HG02884 (cell line): ENCODE results near the gene ZNF334.

Experiments used
- ATAC-seq: cut with Tn5 transposase; IDR thresholded peaks from one replicate; pipeline ENCODE4 v1.9.1; 2021; ENCODE audit warnings: mild to moderate bottlenecking, moderate library complexity; ENCODE audit not compliant: unreplicated experiment

The ZNF334 gene

GRCh38 chr20:46546298-46546697 is 32.9 kb upstream of the ZNF334 start:
- ATAC-seq: no peak

- no peak for ATAC-seq
Observed at GRCh38 chr20:46545827-46546138, 32.4 kb upstream of the ZNF334 start.

GRCh38 chr20:46545077-46545826 is 31.9 kb upstream of the ZNF334 start:
- no peak for ATAC-seq

GRCh38 chr20:46544576-46544975 is 31.2 kb upstream of the ZNF334 start:
- no peak for ATAC-seq

- no peak for ATAC-seq
Observed at GRCh38 chr20:46543959-46544358, 30.6 kb upstream of the ZNF334 start.

GRCh38 chr20:46543033-46543432 is 29.7 kb upstream of the ZNF334 start:
- ATAC-seq: no peak

- ATAC-seq: no peak
Observed at GRCh38 chr20:46541229-46541935, 28.0 kb upstream of the ZNF334 start.

- no peak for ATAC-seq
Observed at GRCh38 chr20:46539113-46539512, 25.8 kb upstream of the ZNF334 start.

GRCh38 chr20:46530640-46531039 is 17.3 kb upstream of the ZNF334 start:
- no peak for ATAC-seq

GRCh38 chr20:46523696-46524328 is 10.5 kb upstream of the ZNF334 start:
- no peak for ATAC-seq

- no peak for ATAC-seq
Observed at GRCh38 chr20:46523108-46523507, 9.7 kb upstream of the ZNF334 start.

GRCh38 chr20:46520976-46521579 is 7.7 kb upstream of the ZNF334 start:
- ATAC-seq: no peak

GRCh38 chr20:46520540-46520939 is 7.2 kb upstream of the ZNF334 start:
- no peak for ATAC-seq

GRCh38 chr20:46519471-46520068 is 6.2 kb upstream of the ZNF334 start:
- no peak for ATAC-seq

- no peak for ATAC-seq
Observed at GRCh38 chr20:46509523-46509922, 3.8 kb downstream of the ZNF334 start.

- ATAC-seq: no peak
Observed at GRCh38 chr20:46507760-46508407, 5.5 kb downstream of the ZNF334 start.

GRCh38 chr20:46505506-46505905 is 7.9 kb downstream of the ZNF334 start:
- no peak for ATAC-seq

GRCh38 chr20:46501961-46502360 is 11.4 kb downstream of the ZNF334 start:
- ATAC-seq: no peak

GRCh38 chr20:46501337-46501942 is 11.9 kb downstream of the ZNF334 start:
- ATAC-seq: no peak

GRCh38 chr20:46494077-46494476 is 19.3 kb downstream of the ZNF334 start:
- no peak for ATAC-seq
